CD4-positive, alpha-beta T cell treated with Interleukin-17A for 1 hour (primary cell): ENCODE results near the gene NAT14.
"Not testable (repeated sequence)": the region's sequence is repeated elsewhere in the genome, so short reads cannot be mapped to it uniquely, and the experiment has no call there.

ENCODE experiments used
- DNase-seq: peaks from one replicate; pipeline ENCODE4 v3.0.0-alpha.2; 2020

The NAT14 gene

GRCh38 chr19:55487924-55488687 lies 3.1 kb downstream of the NAT14 start, which contains the start of gene SSC5D:
Gene SSC5D (plus strand): TSS chr19:55488436. CDS start chr19:55488590, 154 bp downstream.
- no peak for DNase-seq

- DNase-seq = no peak
Observed at GRCh38 chr19:55488986-55489710, 4.2 kb downstream of the NAT14 start.

GRCh38 chr19:55489711-55490477 lies 4.9 kb downstream of the NAT14 start:
- no peak for DNase-seq

- no peak for DNase-seq
Observed at GRCh38 chr19:55490478-55491432, 5.8 kb downstream of the NAT14 start.

- no peak for DNase-seq
Observed at GRCh38 chr19:55491546-55492360, 6.8 kb downstream of the NAT14 start.

GRCh38 chr19:55492362-55492944 lies 7.5 kb downstream of the NAT14 start:
- DNase-seq = no peak

GRCh38 chr19:55493052-55493644 lies 8.2 kb downstream of the NAT14 start:
- no peak for DNase-seq

DNA sequence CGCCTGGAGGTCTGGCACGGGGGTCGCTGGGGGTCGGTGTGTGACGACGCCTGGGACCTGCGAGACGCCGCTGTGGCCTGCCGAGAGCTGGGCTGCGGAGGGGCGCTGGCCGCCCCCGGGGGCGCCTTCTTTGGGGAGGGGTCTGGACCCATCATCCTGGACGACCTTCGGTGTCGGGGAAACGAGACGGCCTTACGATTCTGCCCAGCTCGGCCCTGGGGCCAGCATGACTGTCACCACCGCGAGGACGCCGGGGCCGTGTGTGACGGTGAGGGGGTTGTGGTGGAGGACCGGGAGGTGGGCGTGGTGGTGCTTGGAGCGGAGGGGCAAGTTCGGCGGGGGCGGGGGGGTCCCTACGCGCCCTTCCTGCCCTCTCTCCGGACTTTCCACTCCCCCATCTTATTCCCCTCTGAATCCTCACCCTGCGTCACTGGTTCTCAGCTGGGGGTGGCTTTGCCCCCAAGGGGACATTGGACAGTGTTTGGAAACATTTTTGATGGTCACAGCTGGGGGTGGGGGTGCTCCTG lies 8.7 kb downstream of the NAT14 start:
- no peak for DNase-seq

- DNase-seq = no peak
Observed at GRCh38 chr19:55494172-55494761, 9.3 kb downstream of the NAT14 start.

- no peak for DNase-seq
Observed at GRCh38 chr19:55495646-55496349, 10.8 kb downstream of the NAT14 start.

GRCh38 chr19:55496820-55497219 lies 11.8 kb downstream of the NAT14 start:
- not testable (repeated sequence) for DNase-seq

DNA sequence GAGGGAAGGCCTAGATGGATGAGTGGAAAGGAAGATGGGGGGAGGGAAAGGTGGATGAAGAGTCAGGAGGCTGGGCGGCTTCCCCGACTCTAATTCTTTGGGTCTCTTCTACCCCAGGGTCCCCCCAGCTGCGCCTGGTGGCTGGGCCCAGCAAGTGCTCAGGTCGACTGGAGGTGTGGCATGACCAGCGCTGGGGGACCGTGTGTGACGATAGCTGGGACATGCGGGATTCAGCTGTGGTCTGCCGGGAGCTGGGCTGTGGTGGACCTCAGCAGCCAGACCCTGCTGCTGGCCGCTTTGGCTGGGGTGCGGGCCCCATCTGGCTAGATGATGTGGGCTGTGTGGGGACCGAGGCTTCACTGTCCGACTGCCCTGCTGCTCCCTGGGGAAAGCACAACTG lies 12.8 kb downstream of the NAT14 start:
- no peak for DNase-seq

GRCh38 chr19:55498246-55498840 lies 13.4 kb downstream of the NAT14 start:
- DNase-seq = no peak

- DNase-seq = no peak
Observed at GRCh38 chr19:55500368-55500952, 15.5 kb downstream of the NAT14 start.

- DNase-seq = no peak
Observed at GRCh38 chr19:55502197-55502952, 17.4 kb downstream of the NAT14 start.

DNA sequence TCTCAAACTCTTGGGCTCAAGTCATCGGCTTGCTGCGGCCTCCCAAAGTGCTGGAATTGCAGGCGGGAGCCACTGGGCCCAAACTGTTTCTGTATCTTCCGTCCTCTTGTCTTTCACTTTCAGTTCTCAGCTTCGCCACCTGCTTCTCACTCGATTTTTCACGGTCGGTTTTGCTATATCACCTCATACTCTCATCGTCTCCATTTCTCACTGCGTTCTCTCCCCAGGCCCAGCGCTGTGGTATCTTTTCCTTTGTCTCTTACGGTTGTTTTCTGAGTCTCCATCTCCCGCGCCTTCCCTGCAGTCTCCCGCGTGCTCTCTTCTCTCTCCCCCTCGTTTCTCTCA lies 18.1 kb downstream of the NAT14 start:
- peak; percentile 7 for DNase-seq

GRCh38 chr19:55503502-55504251 lies 18.7 kb downstream of the NAT14 start:
- DNase-seq = peak; percentile 92
